Subcutaneous adipose tissue (tissue), 4 donors: Measurements from ENCODE around the gene PRKAG2. TPM values are rescaled to one million over a fixed set of nuclear protein-coding genes. Genes with fewer than 3 reads are reported as not detected.

Experiments
- total RNA-seq, 4 donors: library from RNA; depleted of rRNA; stranded (reverse); fragments of >200 nt; gene quantifications; one replicate each; pipeline ENCODE4 v1.1.0, GENCODE V29; 2016
- TF ChIP-seq, protein P1 (sequence below): fragments of 450-650 bp; IDR thresholded peaks from one replicate; pipeline ENCODE4 v1.5.1; 2016; ENCODE audit warnings: low read depth, mild to moderate bottlenecking, control low read depth, antibody characterized with exemption, moderate library complexity

PRKAG2 gene
- total RNA-seq, 4 donors from 2014 or later, result 47.1 to 77.6 (median 67.6) TPM

DNA sequence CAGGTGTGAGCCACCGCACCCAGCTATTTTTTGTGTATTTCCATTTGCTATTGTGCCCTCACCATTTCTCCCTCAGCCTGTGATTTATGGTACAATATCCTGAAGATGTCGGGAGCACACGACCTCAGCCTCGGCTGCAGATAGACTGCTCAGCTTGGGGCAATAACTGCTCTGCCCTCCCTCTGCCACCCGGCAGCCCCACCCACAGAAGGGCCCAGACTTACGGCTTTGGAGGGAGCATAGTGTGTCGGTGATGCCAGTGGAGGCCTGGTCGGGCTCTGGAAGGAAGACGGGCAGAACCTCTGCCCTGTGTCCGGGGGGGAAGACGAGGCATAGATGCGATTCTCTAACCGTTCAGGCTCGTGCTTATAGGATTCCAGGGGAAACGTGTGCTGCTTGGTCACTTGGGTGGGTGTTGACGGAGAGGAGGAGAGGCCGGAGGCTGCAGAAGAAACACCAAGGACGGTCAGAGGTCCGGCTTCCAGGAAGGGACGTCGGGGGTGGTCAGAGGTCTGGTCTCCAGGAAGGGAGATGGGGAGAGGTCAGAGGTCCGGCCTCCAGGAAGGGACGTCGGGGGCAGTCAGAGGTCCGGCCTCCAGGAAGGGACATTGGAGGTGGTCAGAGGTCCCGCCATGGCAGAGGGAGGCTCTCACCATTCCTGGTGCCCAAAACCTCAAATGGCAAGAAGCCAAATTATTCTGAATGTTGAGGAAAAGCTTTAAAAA, 201.6 kb downstream of the PRKAG2 start:
- TF ChIP-seq, protein P1, sequence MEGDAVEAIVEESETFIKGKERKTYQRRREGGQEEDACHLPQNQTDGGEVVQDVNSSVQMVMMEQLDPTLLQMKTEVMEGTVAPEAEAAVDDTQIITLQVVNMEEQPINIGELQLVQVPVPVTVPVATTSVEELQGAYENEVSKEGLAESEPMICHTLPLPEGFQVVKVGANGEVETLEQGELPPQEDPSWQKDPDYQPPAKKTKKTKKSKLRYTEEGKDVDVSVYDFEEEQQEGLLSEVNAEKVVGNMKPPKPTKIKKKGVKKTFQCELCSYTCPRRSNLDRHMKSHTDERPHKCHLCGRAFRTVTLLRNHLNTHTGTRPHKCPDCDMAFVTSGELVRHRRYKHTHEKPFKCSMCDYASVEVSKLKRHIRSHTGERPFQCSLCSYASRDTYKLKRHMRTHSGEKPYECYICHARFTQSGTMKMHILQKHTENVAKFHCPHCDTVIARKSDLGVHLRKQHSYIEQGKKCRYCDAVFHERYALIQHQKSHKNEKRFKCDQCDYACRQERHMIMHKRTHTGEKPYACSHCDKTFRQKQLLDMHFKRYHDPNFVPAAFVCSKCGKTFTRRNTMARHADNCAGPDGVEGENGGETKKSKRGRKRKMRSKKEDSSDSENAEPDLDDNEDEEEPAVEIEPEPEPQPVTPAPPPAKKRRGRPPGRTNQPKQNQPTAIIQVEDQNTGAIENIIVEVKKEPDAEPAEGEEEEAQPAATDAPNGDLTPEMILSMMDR, result no peak

DNA sequence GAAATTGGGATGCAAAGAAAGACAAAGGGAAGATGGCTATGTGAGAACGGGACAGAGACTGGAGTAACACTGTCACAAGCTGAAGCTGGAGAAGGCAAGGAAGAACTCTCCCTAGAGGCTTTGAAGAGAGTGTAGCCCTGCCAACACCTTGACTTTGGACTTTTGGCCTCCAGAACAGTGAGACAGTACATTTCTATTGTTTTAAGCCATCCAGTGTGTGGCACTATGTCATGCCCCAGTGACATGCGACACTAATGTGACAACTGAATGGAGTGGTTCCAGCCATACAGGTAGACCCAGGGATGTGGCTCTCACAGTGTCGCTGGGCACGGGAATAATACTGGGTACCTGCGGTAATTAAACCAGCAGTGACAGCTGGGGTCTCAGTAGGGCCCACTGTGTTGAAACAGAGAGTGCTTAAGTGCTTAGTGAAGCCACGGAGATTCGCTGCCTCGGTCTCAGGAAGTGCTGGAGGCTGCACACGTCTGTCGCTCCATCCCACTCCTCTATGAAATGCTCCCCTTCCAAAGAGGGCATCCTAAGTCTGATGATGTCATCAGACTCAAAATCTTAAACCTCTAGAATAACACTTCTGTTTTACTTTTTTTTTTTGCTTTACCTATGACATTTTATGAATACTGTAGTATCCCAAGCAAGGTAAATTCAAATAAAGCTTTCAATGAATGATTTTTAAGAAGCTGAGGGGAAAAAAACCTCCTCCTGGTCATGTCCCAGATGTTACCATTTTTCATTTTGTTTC, 202.6 kb downstream of the PRKAG2 start:
- TF ChIP-seq, protein P1, result no peak

DNA sequence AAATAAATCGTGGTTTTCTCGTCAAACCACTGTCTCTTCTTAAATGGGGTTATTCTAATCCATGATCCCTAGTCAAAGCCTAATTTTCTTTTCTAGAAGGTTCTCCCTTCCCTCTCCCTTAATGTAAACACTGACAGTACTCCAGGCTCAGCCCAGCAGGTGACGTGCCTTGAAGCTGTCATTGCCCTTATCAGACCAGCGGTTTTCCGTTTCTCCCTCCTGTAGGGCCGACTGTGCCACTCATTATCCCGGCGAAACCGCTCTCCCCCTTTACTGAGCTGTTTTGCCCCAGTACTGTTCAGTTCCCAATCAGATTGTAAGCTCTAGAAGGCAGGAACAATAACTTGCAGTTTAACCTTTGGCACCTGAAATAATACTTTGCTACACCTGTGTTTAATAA, 203.7 kb downstream of the PRKAG2 start:
- TF ChIP-seq, protein P1, result no peak

DNA sequence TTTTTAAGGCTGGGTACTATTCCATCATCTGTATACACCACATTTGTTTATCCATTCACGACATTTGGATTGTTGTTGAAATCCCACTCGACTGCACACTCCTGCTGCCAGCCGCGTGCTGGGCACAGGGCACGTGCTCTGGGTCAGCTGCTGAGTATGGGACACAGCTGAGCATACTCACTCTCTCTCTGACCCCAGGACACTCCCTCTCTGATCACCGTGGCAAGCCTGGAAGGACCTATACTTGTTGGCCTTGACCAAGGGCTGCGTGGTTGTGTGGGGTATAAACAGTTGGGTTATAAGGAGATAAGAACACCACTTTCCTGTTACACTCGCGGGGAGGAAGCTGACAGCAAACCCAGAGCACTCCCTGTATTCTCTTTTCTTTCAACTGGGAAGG, 204.2 kb downstream of the PRKAG2 start:
- TF ChIP-seq, protein P1, result no peak

DNA sequence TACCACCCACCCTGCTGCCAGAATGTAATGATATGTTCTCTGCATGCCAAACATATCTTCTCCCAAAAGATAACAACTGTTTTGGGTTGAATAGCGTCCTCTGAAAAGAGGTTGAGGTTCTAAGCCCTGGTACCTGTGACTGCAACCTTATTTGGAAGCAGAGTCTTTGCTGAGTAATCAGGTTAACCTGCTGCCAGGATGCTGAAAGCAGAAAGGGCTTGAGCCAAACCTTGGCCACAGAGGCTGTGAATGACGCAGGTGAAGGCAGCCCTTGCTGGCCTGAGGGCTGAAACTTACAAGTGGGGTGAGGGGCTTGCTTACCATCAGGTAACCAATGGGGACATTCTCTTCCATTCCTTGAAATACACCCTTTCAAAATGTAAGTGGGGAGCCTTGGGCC, 205.4 kb downstream of the PRKAG2 start:
- TF ChIP-seq, protein P1, result no peak

DNA sequence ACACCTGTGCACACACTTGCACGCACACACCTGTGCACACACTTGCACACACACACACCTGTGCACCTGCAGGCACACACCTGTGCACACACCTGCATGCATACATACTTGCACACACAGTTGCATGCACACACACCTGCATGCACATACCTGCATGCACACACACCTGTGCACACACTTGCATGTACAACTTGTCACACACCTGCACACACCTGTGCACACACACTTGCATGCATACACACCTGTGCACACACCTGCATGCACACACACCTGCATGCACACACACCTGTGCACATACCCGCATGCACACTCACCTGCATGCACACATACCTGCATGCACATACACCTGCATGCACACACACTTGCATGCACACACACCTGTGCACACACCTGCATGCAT, 207.2 kb downstream of the PRKAG2 start:
- TF ChIP-seq, protein P1, result no peak

DNA sequence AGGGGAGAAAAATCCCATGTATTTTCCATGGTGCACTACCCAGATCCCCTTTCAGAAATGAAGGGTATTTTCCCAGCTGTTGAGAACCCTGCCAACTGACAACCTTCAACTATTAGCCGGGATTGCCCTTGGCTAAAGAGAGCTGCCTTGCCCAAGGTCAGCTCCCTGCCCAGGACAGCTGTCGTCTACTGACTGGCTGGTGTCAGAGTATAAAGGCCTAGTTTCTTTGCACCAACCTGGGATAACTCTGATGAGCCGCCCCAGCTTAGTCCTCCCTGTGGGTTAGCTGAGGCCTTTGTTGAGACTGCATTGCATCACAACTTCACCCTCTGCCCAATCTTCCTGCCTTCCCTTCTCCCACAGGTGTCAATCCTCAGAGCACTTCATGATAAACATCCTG, 210.0 kb downstream of the PRKAG2 start:
- TF ChIP-seq, protein P1, result no peak
